ENCODE measurements around the gene ERO1B.

DNA sequence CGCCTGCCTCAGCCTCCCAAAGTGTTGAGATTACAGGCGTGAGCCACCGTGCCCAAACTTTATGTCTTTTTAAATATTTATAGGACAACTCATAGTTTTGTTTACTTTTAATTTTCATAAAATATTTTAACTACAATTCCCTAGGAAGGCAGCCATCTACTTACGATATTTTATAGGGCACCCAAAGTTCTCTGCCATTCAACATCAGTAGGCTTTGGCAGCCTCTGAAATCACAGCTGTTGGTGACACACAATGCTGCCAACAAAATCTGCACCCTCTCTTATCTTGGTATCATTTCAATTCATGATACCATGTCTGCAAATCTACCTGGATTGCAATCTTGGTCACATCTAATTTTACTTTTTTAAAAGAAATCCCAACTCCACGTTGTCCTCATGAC lies 27.1 kb upstream of the ERO1B start:
- TF ChIP-seq GATA2 (IDR thresholded peaks at IDR 0.05; ENCODE audit: low read depth, low read length) (no peak), GATA3 (IDR thresholded peaks at IDR 0.05; ENCODE audit: low read depth, low read length) (no peak)
